Measurements from ENCODE around the gene SYNRG. TPM values are rescaled to one million over a fixed set of nuclear protein-coding genes. Genes with fewer than 3 reads are reported as not detected.

The SYNRG gene
- polyA plus RNA-seq, 2 of the 4 experiments (the other 2 are of a cell fraction), result 13.1 to 17.4 TPM

GRCh38 chr17:37527249-37527851 lies 81.9 kb downstream of the SYNRG start (continued):
- no peak for TF ChIP-seq RARB (CRISPR knock-in tag; IDR thresholded peaks at IDR 0.05)

DNA sequence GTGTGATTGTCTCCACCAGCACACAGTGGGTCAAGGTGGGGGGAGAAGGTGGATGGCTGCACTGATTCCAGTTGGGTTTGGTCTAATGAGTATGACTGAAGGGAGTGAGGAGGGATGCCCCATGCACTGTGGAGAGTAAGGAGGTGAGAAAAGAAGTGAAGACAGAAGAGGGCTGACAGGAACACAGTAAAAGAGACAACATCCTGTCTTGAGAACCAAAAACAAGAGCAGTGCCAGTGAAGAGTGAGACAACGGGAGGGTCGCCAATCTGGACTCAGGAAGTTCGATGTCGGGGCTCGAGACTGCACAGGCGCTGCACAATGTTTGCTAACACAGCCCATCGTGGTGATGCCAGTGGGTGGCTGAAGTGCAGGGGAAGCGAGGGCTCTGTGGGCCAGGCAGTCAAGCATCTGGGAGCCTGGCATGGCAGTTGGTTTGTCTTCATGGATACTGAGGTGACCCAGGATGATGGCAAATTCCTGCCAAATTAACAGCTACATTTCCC lies 85.5 kb downstream of the SYNRG start:
- FAIRE-seq (no peak), ATAC-seq (no peak), DNase-seq (ENCODE audit: low read depth in 1 of 2, low spot score in 1 of 2) (no peak)
- no peak overlapping the region for H3K4me2 ChIP-seq
- ChIA-PET POLR2A (no interaction called here), CTCF (interaction anchor here (1.2 to 5.8 kb wide), 4 partner anchors 18 to 150 kb away, joined by 3 to 32 read pairs (median 4); no protein-coding TSS in a partner anchor)
- H3K4me3 ChIP-seq, result no peak overlapping the region
- no peak for TF ChIP-seq HEYL (CRISPR knock-in tag; IDR thresholded peaks at IDR 0.05)
- TF ChIP-seq TP53 (CRISPR knock-in tag; IDR thresholded peaks at IDR 0.05), result no peak
- TF ChIP-seq MAZ (IDR thresholded peaks at IDR 0.05; ENCODE audit: borderline replicate concordance, low read depth, low read length), result no peak
- TF ChIP-seq, protein P1, sequence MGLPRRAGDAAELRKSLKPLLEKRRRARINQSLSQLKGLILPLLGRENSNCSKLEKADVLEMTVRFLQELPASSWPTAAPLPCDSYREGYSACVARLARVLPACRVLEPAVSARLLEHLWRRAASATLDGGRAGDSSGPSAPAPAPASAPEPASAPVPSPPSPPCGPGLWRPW (IDR thresholded peaks at IDR 0.05), result no peak
- TF ChIP-seq HOXB13 (CRISPR knock-in tag; IDR thresholded peaks at IDR 0.05; ENCODE audit: low read depth), result no peak
- no peak for TF ChIP-seq NR3C1 (IDR thresholded peaks at IDR 0.05)
- TF ChIP-seq NFE2L2 (conservative IDR thresholded peaks at IDR 0.05; ENCODE audit: low read length), result no peak
- TF ChIP-seq HMGXB4 (CRISPR knock-in tag; IDR thresholded peaks at IDR 0.05; ENCODE audit: borderline replicate concordance), result no peak
- TF ChIP-seq JUNB (IDR thresholded peaks at IDR 0.05), result no peak
- TF ChIP-seq REST (IDR thresholded peaks at IDR 0.05), result no peak
- TF ChIP-seq MYC (IDR thresholded peaks at IDR 0.05; ENCODE audit: borderline replicate concordance, low read length), result no peak
- no peak overlapping the region for H3K27ac ChIP-seq
- H3K4me1 ChIP-seq, result no peaks in the 10 kb centered on the region
- H3K9me3 ChIP-seq, result no peaks in the 10 kb centered on the region
- 90% methylated on average over 8 of the region's 8 CpGs for WGBS (ENCODE audit: missing lambda C conversion rate)

- ChIA-PET CTCF (interaction anchor here (0.6 to 4.3 kb wide), 8 partner anchors 8 to 892 kb away, joined by 3 to 15 read pairs (median 3); no protein-coding TSS in a partner anchor), POLR2A (interaction anchor here (0.6 kb wide), 1 partner anchor 117 kb away, joined by 4 read pairs; no protein-coding TSS in a partner anchor)
- H3K4me2 ChIP-seq, result no peak overlapping the region
- TF ChIP-seq SMC3 (IDR thresholded peaks at IDR 0.05), result no peak
- TF ChIP-seq, protein P2, sequence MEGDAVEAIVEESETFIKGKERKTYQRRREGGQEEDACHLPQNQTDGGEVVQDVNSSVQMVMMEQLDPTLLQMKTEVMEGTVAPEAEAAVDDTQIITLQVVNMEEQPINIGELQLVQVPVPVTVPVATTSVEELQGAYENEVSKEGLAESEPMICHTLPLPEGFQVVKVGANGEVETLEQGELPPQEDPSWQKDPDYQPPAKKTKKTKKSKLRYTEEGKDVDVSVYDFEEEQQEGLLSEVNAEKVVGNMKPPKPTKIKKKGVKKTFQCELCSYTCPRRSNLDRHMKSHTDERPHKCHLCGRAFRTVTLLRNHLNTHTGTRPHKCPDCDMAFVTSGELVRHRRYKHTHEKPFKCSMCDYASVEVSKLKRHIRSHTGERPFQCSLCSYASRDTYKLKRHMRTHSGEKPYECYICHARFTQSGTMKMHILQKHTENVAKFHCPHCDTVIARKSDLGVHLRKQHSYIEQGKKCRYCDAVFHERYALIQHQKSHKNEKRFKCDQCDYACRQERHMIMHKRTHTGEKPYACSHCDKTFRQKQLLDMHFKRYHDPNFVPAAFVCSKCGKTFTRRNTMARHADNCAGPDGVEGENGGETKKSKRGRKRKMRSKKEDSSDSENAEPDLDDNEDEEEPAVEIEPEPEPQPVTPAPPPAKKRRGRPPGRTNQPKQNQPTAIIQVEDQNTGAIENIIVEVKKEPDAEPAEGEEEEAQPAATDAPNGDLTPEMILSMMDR (IDR thresholded peaks at IDR 0.05), result no peak
- TF ChIP-seq, protein P3, sequence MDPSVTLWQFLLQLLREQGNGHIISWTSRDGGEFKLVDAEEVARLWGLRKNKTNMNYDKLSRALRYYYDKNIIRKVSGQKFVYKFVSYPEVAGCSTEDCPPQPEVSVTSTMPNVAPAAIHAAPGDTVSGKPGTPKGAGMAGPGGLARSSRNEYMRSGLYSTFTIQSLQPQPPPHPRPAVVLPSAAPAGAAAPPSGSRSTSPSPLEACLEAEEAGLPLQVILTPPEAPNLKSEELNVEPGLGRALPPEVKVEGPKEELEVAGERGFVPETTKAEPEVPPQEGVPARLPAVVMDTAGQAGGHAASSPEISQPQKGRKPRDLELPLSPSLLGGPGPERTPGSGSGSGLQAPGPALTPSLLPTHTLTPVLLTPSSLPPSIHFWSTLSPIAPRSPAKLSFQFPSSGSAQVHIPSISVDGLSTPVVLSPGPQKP (IDR thresholded peaks at IDR 0.05; ENCODE audit: low read depth, low read length), result no peak
- no peak for TF ChIP-seq FOXS1 (CRISPR knock-in tag; IDR thresholded peaks at IDR 0.05)
- TF ChIP-seq BCL3 (IDR thresholded peaks at IDR 0.05), result no peak
- no peak for TF ChIP-seq CBX2 (IDR thresholded peaks at IDR 0.05; ENCODE audit: borderline replicate concordance, low read depth)
- no peak for TF ChIP-seq FOSL2 (IDR thresholded peaks at IDR 0.05)
- TF ChIP-seq FOSL2 (CRISPR knock-in tag; IDR thresholded peaks at IDR 0.05), result no peak
- TF ChIP-seq GATA3 (IDR thresholded peaks at IDR 0.05; ENCODE audit: borderline replicate concordance), result no peak
- H3K4me1 ChIP-seq, result no peaks in the 10 kb centered on the region
- no peak for FAIRE-seq
- WGBS (ENCODE audit: missing lambda C conversion rate), result 92% methylated on average over 5 of the region's 5 CpGs
- no peak overlapping the region for H3K27ac ChIP-seq
- no peak for ATAC-seq
- no peak for DNase-seq (ENCODE audit: low read depth in 1 of 2, low spot score in 1 of 2)
- no peaks in the 10 kb centered on the region for H3K9me3 ChIP-seq
- no peak overlapping the region for H3K4me3 ChIP-seq
These were observed 87.4 kb downstream of the SYNRG start for GRCh38 chr17:37521821-37522220.

Data from A549 (cell line).